Stimulated activated CD4-positive, alpha-beta T cell treated with anti-CD3 and anti-CD28 coated beads, TNF-alpha, amount 100 ng/mL, for 24 hours (primary cell): ENCODE measurements around the gene AXDND1.
"Not testable (repeated sequence)": the region's sequence is repeated elsewhere in the genome, so short reads cannot be mapped to it uniquely, and the experiment has no call there.

ENCODE experiments used
- DNase-seq, 3 experiments: peaks; one replicate each; pipeline ENCODE4 v3.0.0-alpha.2; 2020; ENCODE audit warnings: low read depth in 3 of 3

Gene AXDND1

GRCh38 chr1:179474713-179475112 lies 108.9 kb downstream of the AXDND1 start:
- no peak for DNase-seq

- DNase-seq = no peak
Observed at GRCh38 chr1:179476484-179476883, 110.7 kb downstream of the AXDND1 start.

- no peak for DNase-seq
Observed at GRCh38 chr1:179478370-179478769, 112.6 kb downstream of the AXDND1 start.

- no peak for DNase-seq
Observed at GRCh38 chr1:179490611-179491010, 124.8 kb downstream of the AXDND1 start.

GRCh38 chr1:179493323-179493722 lies 127.6 kb downstream of the AXDND1 start:
- no peak for DNase-seq

- no peak for DNase-seq
Observed at GRCh38 chr1:179506199-179506598, 140.4 kb downstream of the AXDND1 start.

GRCh38 chr1:179509384-179509783 lies 143.6 kb downstream of the AXDND1 start:
- DNase-seq = no peak

GRCh38 chr1:179510038-179510437 lies 144.3 kb downstream of the AXDND1 start:
- DNase-seq = no peak

- no peak for DNase-seq
Observed at GRCh38 chr1:179516976-179517705, 151.4 kb downstream of the AXDND1 start.

- DNase-seq = not testable (repeated sequence)
Observed at GRCh38 chr1:179518544-179518943, 152.8 kb downstream of the AXDND1 start.

- DNase-seq = no peak
Observed at GRCh38 chr1:179529482-179530195, 163.9 kb downstream of the AXDND1 start.

GRCh38 chr1:179530352-179530751 lies 164.6 kb downstream of the AXDND1 start:
- no peak for DNase-seq

GRCh38 chr1:179541774-179542173 lies 176.0 kb downstream of the AXDND1 start:
- DNase-seq = no peak

GRCh38 chr1:179545321-179545720 lies 179.6 kb downstream of the AXDND1 start:
- DNase-seq = no peak

GRCh38 chr1:179547021-179547535 lies 181.3 kb downstream of the AXDND1 start:
- no peak for DNase-seq

- no peak for DNase-seq
Observed at GRCh38 chr1:179548666-179549367, 183.0 kb downstream of the AXDND1 start.

- no peak for DNase-seq
Observed at GRCh38 chr1:179549368-179549700, 183.6 kb downstream of the AXDND1 start.

- no peak for DNase-seq
Observed at GRCh38 chr1:179550746-179551682, 185.2 kb downstream of the AXDND1 start.

- DNase-seq = no peak
Observed at GRCh38 chr1:179554427-179554826, 188.7 kb downstream of the AXDND1 start.

- no peak for DNase-seq
Observed at GRCh38 chr1:179558078-179558477, 192.3 kb downstream of the AXDND1 start.

GRCh38 chr1:179575497-179576314 lies 209.9 kb downstream of the AXDND1 start, which contains the start of gene NPHS2:
TSS of gene NPHS2 (minus strand) at chr1:179575948. CDS start at chr1:179575864, 84 bp downstream.
- DNase-seq = no peak
